Measurements from ENCODE around the gene MICB. TPM values are rescaled to one million over a fixed set of nuclear protein-coding genes. Genes with fewer than 3 reads are reported as not detected.
A peak's percentile ranks its signal among the peaks of the same experiment; 100 is the strongest.

MICB gene
- total and polyA plus RNA-seq, 9 of the 15 experiments (the other 6 are each of a cell fraction or from before 2014, with no cell fraction given), result 13.3 to 34.5 (median 19.8) TPM

GRCh38 chr6:31493875-31494694, 3.9 kb upstream of the MICB start (continued):
- TF ChIP-seq HDAC8 (tag; IDR thresholded peaks at IDR 0.05) (no peak), AFF1 (IDR thresholded peaks at IDR 0.05; ENCODE audit: low read depth in 1 of 2, partially characterized antibody in 2 of 2) (peak in 1 of 2 experiments; percentile 26), SIN3A (IDR thresholded peaks at IDR 0.05; ENCODE audit: borderline replicate concordance in 2 of 2, control insufficient read depth in 1 of 2, low read depth in 2 of 2, low read length in 2 of 2) (peak in 1 of 2 experiments; percentile 15; a peak in 1 of 4 replicates), CTBP1 (IDR thresholded peaks at IDR 0.05; ENCODE audit: borderline replicate concordance) (peak; percentile 70; the same call in 1 of the 2 replicates), GATAD2B (IDR thresholded peaks at IDR 0.05; ENCODE audit: borderline replicate concordance) (0 out of 2 replicates have a peak, but pooled peaks have one; percentile 48), ZBTB40 (IDR thresholded peaks at IDR 0.05) (peak; percentile 52; the same call in 1 of the 2 replicates), ZBTB40 (CRISPR knock-in tag; IDR thresholded peaks at IDR 0.05) (no peak), E2F1 (CRISPR knock-in tag; IDR thresholded peaks at IDR 0.05) (peak; percentile 11; the same call in 1 of the 2 replicates), PPARD (CRISPR knock-in tag; IDR thresholded peaks at IDR 0.05) (no peak), ZNF12 (CRISPR knock-in tag; IDR thresholded peaks at IDR 0.05) (no peak), CCNT2 (IDR thresholded peaks at IDR 0.05; ENCODE audit: borderline replicate concordance, extremely low read depth, insufficient read length, low read depth, low read length) (peak; percentile 29)

Data from K562 (cell line).